H9 (cell line): ENCODE data around the gene ST6GALNAC5. TPM values are rescaled to one million over a fixed set of nuclear protein-coding genes. Genes with fewer than 3 reads are reported as not detected.
"Not testable (repeated sequence)": the region's sequence is repeated elsewhere in the genome, so short reads cannot be mapped to it uniquely, and the experiment has no call there.

Experiments used
- DNase-seq: peaks from one replicate; pipeline ENCODE4 v3.0.0-alpha.2; 2017
- H2AFZ ChIP-seq: one replicate; pipeline ENCODE4 v1.6.1; 2013; ENCODE audit warnings: mild to moderate bottlenecking, low read length, control low read depth, moderate library complexity
- H2AK5ac ChIP-seq: 2 replicates; pipeline ENCODE4 v1.6.1; 2013; ENCODE audit warnings: low read length, control low read depth, mixed read lengths; ENCODE audit not compliant: insufficient read length
- H2BK120ac ChIP-seq: one replicate; pipeline ENCODE4 v1.6.1; 2013; ENCODE audit warnings: low read depth, mild to moderate bottlenecking, low read length, control low read depth, inconsistent platforms; ENCODE audit not compliant: poor library complexity, severe bottlenecking
- H2BK12ac ChIP-seq: 2 replicates; pipeline ENCODE4 v1.6.1; 2013; ENCODE audit warnings: low read length, control low read depth, mixed read lengths, low read depth; ENCODE audit not compliant: insufficient read length
- H2BK15ac ChIP-seq: 2 replicates; pipeline ENCODE4 v1.6.1; 2013; ENCODE audit warnings: low read depth, low read length, control low read depth
- H2BK20ac ChIP-seq: one replicate; pipeline ENCODE4 v1.6.1; 2013; ENCODE audit warnings: low read depth, mild to moderate bottlenecking, low read length, control low read depth, inconsistent platforms; ENCODE audit not compliant: poor library complexity, severe bottlenecking
- H2BK5ac ChIP-seq: 2 replicates; pipeline ENCODE4 v1.6.1; 2013; ENCODE audit warnings: low read length, control low read depth, mixed read lengths; ENCODE audit not compliant: insufficient read length
- H3K14ac ChIP-seq: 2 replicates; pipeline ENCODE4 v1.6.1; 2013; ENCODE audit warnings: low read length, control low read depth; ENCODE audit not compliant: insufficient read depth
- H3K18ac ChIP-seq: 2 replicates; pipeline ENCODE4 v1.6.1; 2013; ENCODE audit warnings: low read depth, mild to moderate bottlenecking, mixed read lengths, low read length, control low read depth; ENCODE audit not compliant: insufficient read length
- H3K23ac ChIP-seq: 2 replicates; pipeline ENCODE4 v1.6.1; 2013; ENCODE audit warnings: low read length, control low read depth, mixed read lengths, low read depth; ENCODE audit not compliant: insufficient read length
- H3K23me2 ChIP-seq: 2 replicates; pipeline ENCODE4 v1.6.1; 2013; ENCODE audit warnings: low read depth, mild to moderate bottlenecking, mixed read lengths, low read length, control low read depth; ENCODE audit not compliant: insufficient read length, poor library complexity, severe bottlenecking
- H3K27ac ChIP-seq: 2 replicates; pipeline ENCODE4 v1.5.1; 2013; ENCODE audit warnings: low read length, control low read depth, mixed read lengths, low read depth; ENCODE audit not compliant: insufficient read length
- H3K27me3 ChIP-seq: 2 replicates; pipeline ENCODE4 v1.6.1; 2013; ENCODE audit warnings: low read length, control low read depth, inconsistent platforms; ENCODE audit not compliant: insufficient read depth
- H3K4ac ChIP-seq: 2 replicates; pipeline ENCODE4 v1.6.1; 2013; ENCODE audit warnings: low read depth, mild to moderate bottlenecking, control low read depth, inconsistent platforms, low read length, moderate library complexity
- H3K4me1 ChIP-seq: 2 replicates; pipeline ENCODE4 v1.6.1; 2013; ENCODE audit warnings: low read length, control low read depth, inconsistent platforms; ENCODE audit not compliant: insufficient read depth
- H3K4me2 ChIP-seq: 2 replicates; pipeline ENCODE4 v1.6.1; 2013; ENCODE audit warnings: low read length, control low read depth, mixed read lengths; ENCODE audit not compliant: insufficient read length, insufficient read depth
- H3K56ac ChIP-seq: 2 replicates; pipeline ENCODE4 v1.6.1; 2013; ENCODE audit warnings: low read depth, mild to moderate bottlenecking, mixed read lengths, low read length, control low read depth; ENCODE audit not compliant: insufficient read length
- H3K79me1 ChIP-seq: 2 replicates; pipeline ENCODE4 v1.6.1; 2013; ENCODE audit warnings: low read depth, mild to moderate bottlenecking, moderate library complexity, low read length, control low read depth, inconsistent platforms; ENCODE audit not compliant: insufficient read depth, poor library complexity, severe bottlenecking
- H3K79me2 ChIP-seq: 2 replicates; pipeline ENCODE4 v1.6.1; 2013; ENCODE audit warnings: low read length, control low read depth, inconsistent platforms; ENCODE audit not compliant: insufficient read depth
- H3K9ac ChIP-seq: 2 replicates; pipeline ENCODE4 v1.6.1; 2013; ENCODE audit warnings: low read length, control low read depth, mixed read lengths; ENCODE audit not compliant: insufficient read length; ENCODE audit errors: extremely low read depth
- H3K9me3 ChIP-seq: one replicate; pipeline ENCODE4 v1.6.1; 2013; ENCODE audit warnings: low read depth, low read length, inconsistent platforms; ENCODE audit not compliant: control insufficient read depth
- H3T11ph ChIP-seq: one replicate; pipeline ENCODE4 v1.6.1; 2013; ENCODE audit warnings: mild to moderate bottlenecking, low read length, control low read depth, inconsistent platforms
- H4K20me1 ChIP-seq: one replicate; pipeline ENCODE4 v1.6.1; 2013; ENCODE audit not compliant: control insufficient read depth, insufficient read length, insufficient read depth
- H4K5ac ChIP-seq: 2 replicates; pipeline ENCODE4 v1.6.1; 2013; ENCODE audit warnings: low read depth, mild to moderate bottlenecking, mixed read lengths, low read length, control low read depth; ENCODE audit not compliant: insufficient read length
- H4K8ac ChIP-seq: replicated peaks from 2 replicates; pipeline ENCODE4 v1.6.1; 2013; ENCODE audit warnings: low read length, control low read depth, mixed read lengths, low read depth; ENCODE audit not compliant: insufficient read length
- H4K91ac ChIP-seq: 2 replicates; pipeline ENCODE4 v1.6.1; 2013; ENCODE audit warnings: low read depth, mild to moderate bottlenecking, moderate library complexity, mixed read lengths, low read length, control low read depth; ENCODE audit not compliant: insufficient read length
- H3K27ac Mint-ChIP-seq, 3 experiments: 2 replicates in 2 of 3; 3 replicates in 1 of 3; pipeline ENCODE4 v1.8.0; 2020 to 2021; ENCODE audit warnings: mixed read lengths in 3 of 3, mild to moderate bottlenecking in 1 of 3, moderate library complexity in 1 of 3
- H3K27me3 Mint-ChIP-seq: 2 replicates; pipeline ENCODE4 v1.8.0; 2021; ENCODE audit warnings: low read depth, mild to moderate bottlenecking, moderate library complexity, mixed read lengths
- H3K36me3 Mint-ChIP-seq, 3 experiments: 2 replicates in 2 of 3; 3 replicates in 1 of 3; pipeline ENCODE4 v1.8.0; 2020 to 2021; ENCODE audit warnings: low read depth in 3 of 3, mixed read lengths in 3 of 3; ENCODE audit not compliant: insufficient read depth in 1 of 3
- H3K4me1 Mint-ChIP-seq, 2 experiments: 2 replicates each; pipeline ENCODE4 v1.8.0; 2020; ENCODE audit warnings: mixed read lengths in 2 of 2
- H3K4me3 Mint-ChIP-seq, 2 experiments: 2 replicates in 1 of 2; 3 replicates in 1 of 2; pipeline ENCODE4 v1.8.0; 2020 to 2021; ENCODE audit warnings: mild to moderate bottlenecking in 2 of 2, mixed read lengths in 2 of 2, moderate library complexity in 1 of 2
- H3K9me3 Mint-ChIP-seq, 2 experiments: 2 replicates in 1 of 2; 3 replicates in 1 of 2; pipeline ENCODE4 v1.8.0; 2020; ENCODE audit warnings: mild to moderate bottlenecking in 2 of 2, mixed read lengths in 2 of 2, moderate library complexity in 1 of 2
- WGBS: extraction: QIAGEN DNeasy Blood & Tissue Kit; methylation state at CpG from one replicate; pipeline ENCODE4 v1.1.7; 2013; ENCODE audit warnings: missing lambda C conversion rate, low lambda C conversion rate, mixed read lengths; ENCODE audit not compliant: insufficient read length; ENCODE audit errors: extremely low coverage; 5-methylcytosine and 5-hydroxymethylcytosine counted together
- total RNA-seq: library from RNA; stranded (reverse); gene quantifications from 2 replicates; pipeline ENCODE4 v1.2.1, GENCODE V29; 2021
- TF ChIP-seq, protein P1 (sequence below): fragments of 200-600 bp; sonication (generic); conservative IDR thresholded peaks from 3 replicates; pipeline ENCODE4 v1.8.0; 2021; ENCODE audit warnings: antibody characterized with exemption, mild to moderate bottlenecking

The ST6GALNAC5 gene
- total RNA-seq, 1 experiment from 2014 or later = 3.3 TPM

- peaks cover 27 to 32% of the 10 kb centered on the region in 2 experiments for H3K4me1 Mint-ChIP-seq
- Histone ChIP-seq H2BK120ac (no peak overlapping the region), H3K4me1 (peaks cover 2% of the 10 kb centered on the region; the same call in 1 of the 2 replicates), H2AK5ac (no peak overlapping the region), H3K23me2 (no peaks in the 10 kb centered on the region), H3K79me2 (no peaks in the 10 kb centered on the region), H3K9ac (no peak overlapping the region), H3K79me1 (no peaks in the 10 kb centered on the region), H4K5ac (no peak overlapping the region), H3K56ac (no peak overlapping the region), H3K23ac (no peak overlapping the region), H2BK12ac (no peak overlapping the region), H4K8ac (no peak overlapping the region), H2BK5ac (no peak overlapping the region), H3K14ac (no peak overlapping the region), H3K4ac (no peak overlapping the region), H3K27me3 (no peaks in the 10 kb centered on the region), H3T11ph (no peak overlapping the region), H4K20me1 (no peaks in the 10 kb centered on the region), H3K4me2 (no peak overlapping the region), H2AFZ (no peak overlapping the region), H3K9me3 (no peaks in the 10 kb centered on the region), H4K91ac (no peak overlapping the region), H3K27ac (no peak overlapping the region), H2BK20ac (no peak overlapping the region), H3K18ac (no peak overlapping the region), H2BK15ac (no peak overlapping the region)
- H3K36me3 Mint-ChIP-seq = peaks cover 0 to 11% (median 6%) of the 10 kb centered on the region in 3 experiments; a peak in 5 of 7 replicates
- DNase-seq = no peak
- TF ChIP-seq, protein P1, sequence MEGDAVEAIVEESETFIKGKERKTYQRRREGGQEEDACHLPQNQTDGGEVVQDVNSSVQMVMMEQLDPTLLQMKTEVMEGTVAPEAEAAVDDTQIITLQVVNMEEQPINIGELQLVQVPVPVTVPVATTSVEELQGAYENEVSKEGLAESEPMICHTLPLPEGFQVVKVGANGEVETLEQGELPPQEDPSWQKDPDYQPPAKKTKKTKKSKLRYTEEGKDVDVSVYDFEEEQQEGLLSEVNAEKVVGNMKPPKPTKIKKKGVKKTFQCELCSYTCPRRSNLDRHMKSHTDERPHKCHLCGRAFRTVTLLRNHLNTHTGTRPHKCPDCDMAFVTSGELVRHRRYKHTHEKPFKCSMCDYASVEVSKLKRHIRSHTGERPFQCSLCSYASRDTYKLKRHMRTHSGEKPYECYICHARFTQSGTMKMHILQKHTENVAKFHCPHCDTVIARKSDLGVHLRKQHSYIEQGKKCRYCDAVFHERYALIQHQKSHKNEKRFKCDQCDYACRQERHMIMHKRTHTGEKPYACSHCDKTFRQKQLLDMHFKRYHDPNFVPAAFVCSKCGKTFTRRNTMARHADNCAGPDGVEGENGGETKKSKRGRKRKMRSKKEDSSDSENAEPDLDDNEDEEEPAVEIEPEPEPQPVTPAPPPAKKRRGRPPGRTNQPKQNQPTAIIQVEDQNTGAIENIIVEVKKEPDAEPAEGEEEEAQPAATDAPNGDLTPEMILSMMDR = no peak
- H3K27me3 Mint-ChIP-seq = no peaks in the 10 kb centered on the region
- no peak overlapping the region for H3K4me3 Mint-ChIP-seq
- H3K9me3 Mint-ChIP-seq = peaks cover 13 to 20% of the 10 kb centered on the region in 2 experiments
- H3K27ac Mint-ChIP-seq = no peak overlapping the region
Measured at GRCh38 chr1:76961820-76962207, 94.5 kb downstream of the ST6GALNAC5 start.

DNA sequence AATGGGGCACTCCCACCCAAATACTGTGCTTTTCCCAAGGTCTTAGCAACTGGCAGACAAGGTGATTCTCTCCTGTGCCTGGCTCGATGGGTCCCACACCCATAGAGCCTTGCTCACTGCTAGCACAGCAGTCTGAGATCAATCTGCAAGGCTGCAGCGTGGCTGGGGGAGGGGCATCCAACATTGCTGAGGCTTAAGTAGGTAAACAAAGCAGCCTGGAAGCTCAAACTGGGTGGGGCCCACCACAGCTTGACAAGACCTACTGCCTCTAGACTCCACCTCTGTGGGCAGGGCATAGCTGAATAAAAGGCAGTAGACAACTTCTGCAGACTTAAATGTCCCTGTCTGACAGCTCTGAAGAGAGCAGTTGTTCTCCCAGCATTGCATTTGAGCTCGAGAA is 114.0 kb downstream of the ST6GALNAC5 start:
- H3K4me1 ChIP-seq, H4K8ac ChIP-seq, H2BK15ac ChIP-seq, H3K14ac ChIP-seq, H4K20me1 ChIP-seq, H2AK5ac ChIP-seq, H3K56ac ChIP-seq, H3K4me3 Mint-ChIP-seq, H3K9ac ChIP-seq, H3K27me3 Mint-ChIP-seq, H3K9me3 ChIP-seq, H2AFZ ChIP-seq, H3K18ac ChIP-seq, H3K79me1 ChIP-seq, H2BK120ac ChIP-seq, H3K79me2 ChIP-seq, H3T11ph ChIP-seq, H2BK5ac ChIP-seq, H3K23ac ChIP-seq, H4K91ac ChIP-seq, H3K27ac ChIP-seq, H3K4ac ChIP-seq, H4K5ac ChIP-seq, H3K27me3 ChIP-seq, H2BK12ac ChIP-seq, H3K23me2 ChIP-seq, H3K4me2 ChIP-seq, H2BK20ac ChIP-seq: not testable (repeated sequence)
- H3K36me3 Mint-ChIP-seq = peaks cover 7 to 33% (median 15%) of the 10 kb centered on the region in 3 experiments; a peak in 6 of 7 replicates
- no CpG with 5 or more reads among the region's 3 CpGs for WGBS
- peaks cover 28 to 42% of the 10 kb centered on the region in 2 experiments for H3K9me3 Mint-ChIP-seq
- 0 out of 7 replicates have a peak overlapping the region, but pooled peaks of 1 of the 3 experiments have one; percentile 68 for H3K27ac Mint-ChIP-seq
- DNase-seq = peak; percentile 62
- peaks cover 12 to 13% of the 10 kb centered on the region in 2 experiments for H3K4me1 Mint-ChIP-seq
